Trophoblast cell (in vitro differentiated cells and primary cell): Measurements from ENCODE around the gene SPON2.

ENCODE experiments used
- DNase-seq, 2 donors: peaks; one replicate each; pipeline ENCODE4 v3.0.0-alpha.2; 2016
- H2AFZ ChIP-seq: 2 replicates; pipeline ENCODE4 v1.6.1; 2013; ENCODE audit warnings: low read length, moderate library complexity, mild to moderate bottlenecking; ENCODE audit not compliant: insufficient read depth, poor library complexity
- H2AK5ac ChIP-seq: 2 replicates; pipeline ENCODE4 v1.6.1; 2013; ENCODE audit warnings: mild to moderate bottlenecking, low read length
- H2BK120ac ChIP-seq: 2 replicates; pipeline ENCODE4 v1.6.1; 2013; ENCODE audit warnings: low read length, mild to moderate bottlenecking, moderate library complexity; ENCODE audit not compliant: insufficient read depth, poor library complexity
- H2BK12ac ChIP-seq: 2 replicates; pipeline ENCODE4 v1.6.1; 2013; ENCODE audit warnings: mild to moderate bottlenecking, low read length, moderate library complexity
- H2BK5ac ChIP-seq: 2 replicates; pipeline ENCODE4 v1.6.1; 2013; ENCODE audit warnings: low read length, low read depth, moderate library complexity, mild to moderate bottlenecking; ENCODE audit not compliant: poor library complexity
- H3K14ac ChIP-seq: 2 replicates; pipeline ENCODE4 v1.6.1; 2013; ENCODE audit warnings: mild to moderate bottlenecking, low read length
- H3K18ac ChIP-seq: 2 replicates; pipeline ENCODE4 v1.6.1; 2013; ENCODE audit warnings: mild to moderate bottlenecking, low read length
- H3K23ac ChIP-seq: 2 replicates; pipeline ENCODE4 v1.6.1; 2013; ENCODE audit warnings: low read length
- H3K27ac ChIP-seq: 2 replicates; pipeline ENCODE4 v1.5.1; 2013; ENCODE audit warnings: low read depth, mild to moderate bottlenecking, inconsistent platforms, low read length, moderate library complexity
- H3K27me3 ChIP-seq: 2 replicates; pipeline ENCODE4 v1.6.1; 2013; ENCODE audit warnings: inconsistent platforms, mild to moderate bottlenecking, low read length, moderate library complexity; ENCODE audit not compliant: insufficient read depth
- H3K36me3 ChIP-seq, 2 experiments: 1 replicate in 1 of 2; 2 replicates in 1 of 2; pipeline ENCODE4 v1.6.1; 2013; ENCODE audit warnings: low read length in 2 of 2, mild to moderate bottlenecking in 2 of 2, moderate library complexity in 1 of 2; ENCODE audit not compliant: insufficient read depth in 2 of 2, control insufficient read depth in 1 of 2
- H3K4ac ChIP-seq: 2 replicates; pipeline ENCODE4 v1.6.1; 2013; ENCODE audit warnings: low read depth, mild to moderate bottlenecking, low read length, moderate library complexity
- H3K4me1 ChIP-seq, 2 experiments: 1 replicate in 1 of 2; 2 replicates in 1 of 2; pipeline ENCODE4 v1.6.1; 2013; ENCODE audit warnings: low read length in 2 of 2, mild to moderate bottlenecking in 2 of 2, moderate library complexity in 1 of 2; ENCODE audit not compliant: insufficient read depth in 2 of 2, control insufficient read depth in 1 of 2
- H3K4me2 ChIP-seq: 2 replicates; pipeline ENCODE4 v1.6.1; 2013; ENCODE audit warnings: inconsistent platforms, mild to moderate bottlenecking, low read length, moderate library complexity
- H3K4me3 ChIP-seq: 2 replicates; pipeline ENCODE4 v1.5.1; 2013; ENCODE audit warnings: mild to moderate bottlenecking, low read depth, low read length, inconsistent platforms
- H3K79me1 ChIP-seq: one replicate; pipeline ENCODE4 v1.6.1; 2013; ENCODE audit warnings: low read length
- H3K79me2 ChIP-seq: 2 replicates; pipeline ENCODE4 v1.6.1; 2013; ENCODE audit warnings: low read length, mild to moderate bottlenecking; ENCODE audit not compliant: control insufficient read depth, insufficient read depth, poor library complexity
- H3K9ac ChIP-seq: 2 replicates; pipeline ENCODE4 v1.6.1; 2013; ENCODE audit warnings: mild to moderate bottlenecking, low read length
- H3K9me3 ChIP-seq: 2 replicates; pipeline ENCODE4 v1.6.1; 2013; ENCODE audit warnings: low read depth, mild to moderate bottlenecking, control low read depth, inconsistent platforms, low read length; ENCODE audit not compliant: insufficient read depth
- H4K12ac ChIP-seq: 2 replicates; pipeline ENCODE4 v1.6.1; 2013; ENCODE audit warnings: low read depth, mild to moderate bottlenecking, low read length, moderate library complexity
- H4K8ac ChIP-seq: 2 replicates; pipeline ENCODE4 v1.6.1; 2013; ENCODE audit warnings: low read depth, mild to moderate bottlenecking, low read length, moderate library complexity
- H4K91ac ChIP-seq: one replicate; pipeline ENCODE4 v1.6.1; 2013; ENCODE audit warnings: low read depth, mild to moderate bottlenecking, low read length, moderate library complexity
- WGBS: extraction: QIAGEN DNeasy Blood & Tissue Kit; methylation state at CpG from one replicate; pipeline ENCODE4 v1.1.7; 2013; ENCODE audit warnings: missing lambda C conversion rate; ENCODE audit not compliant: insufficient read length, insufficient coverage; ENCODE audit errors: extremely low coverage; 5-methylcytosine and 5-hydroxymethylcytosine counted together

The SPON2 gene

GRCh38 chr4:1176398-1177273, 4.3 kb upstream of the SPON2 start:
- Histone ChIP-seq H3K4ac (no peak overlapping the region), H2AFZ (no peak overlapping the region), H3K23ac (no peak overlapping the region), H3K4me1 (peaks cover 15 to 17% of the 10 kb centered on the region in 2 experiments), H3K79me2 (no peaks in the 10 kb centered on the region), H4K91ac (no peak overlapping the region), H3K79me1 (no peaks in the 10 kb centered on the region), H4K8ac (no peak overlapping the region), H2BK5ac (no peak overlapping the region), H3K14ac (no peak overlapping the region), H3K4me3 (no peak overlapping the region), H3K27me3 (peaks cover 10% of the 10 kb centered on the region), H2BK12ac (no peak overlapping the region), H3K18ac (no peak overlapping the region), H3K27ac (no peak overlapping the region), H3K9me3 (peaks cover 6% of the 10 kb centered on the region), H2BK120ac (no peak overlapping the region), H4K12ac (no peak overlapping the region), H2AK5ac (no peak overlapping the region), H3K36me3 (no peaks in the 10 kb centered on the region), H3K9ac (no peak overlapping the region), H3K4me2 (no peak overlapping the region)
- no peak for DNase-seq
- no CpG with 5 or more reads among the region's 1 CpG for WGBS

DNA sequence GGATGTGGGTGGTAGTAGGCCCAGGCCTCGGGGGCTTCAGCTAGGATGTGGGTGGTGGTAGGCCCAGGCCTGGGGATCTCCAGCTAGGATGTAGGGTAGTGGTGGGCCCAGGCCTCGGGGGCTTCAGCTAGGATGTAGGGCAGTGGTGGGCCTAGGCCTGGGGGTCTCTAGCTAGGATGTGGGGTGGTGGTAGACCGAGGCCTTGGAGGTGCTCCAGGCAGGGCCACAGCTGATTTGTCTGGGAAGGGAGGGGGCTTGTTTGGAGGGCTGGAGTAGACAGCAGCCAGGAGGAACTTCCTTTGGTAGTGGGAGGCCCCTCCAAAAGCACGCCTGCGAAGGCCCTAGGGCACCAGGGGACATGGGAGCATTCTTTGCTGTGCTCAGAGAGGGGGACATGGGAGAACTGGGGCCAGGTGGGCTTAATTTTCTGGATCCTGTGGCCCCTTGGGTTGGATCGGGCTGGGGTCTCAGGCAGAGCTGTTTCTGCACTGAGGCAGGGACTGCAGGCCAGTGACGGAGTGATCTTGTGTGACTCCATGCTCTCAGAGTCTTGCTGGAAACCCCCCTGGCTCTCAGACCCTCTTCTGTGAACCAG, 3.3 kb upstream of the SPON2 start:
- Histone ChIP-seq H3K27ac (no peak overlapping the region), H4K91ac (no peak overlapping the region), H3K4me1 (peaks cover 17 to 20% of the 10 kb centered on the region in 2 experiments), H3K4me2 (no peak overlapping the region), H2BK12ac (no peak overlapping the region), H3K79me2 (no peaks in the 10 kb centered on the region), H3K27me3 (peaks cover 19% of the 10 kb centered on the region), H2AK5ac (no peak overlapping the region), H3K79me1 (no peaks in the 10 kb centered on the region), H2BK120ac (no peak overlapping the region), H3K23ac (no peak overlapping the region), H3K9ac (no peak overlapping the region), H4K12ac (no peak overlapping the region), H3K4ac (no peak overlapping the region), H3K14ac (no peak overlapping the region), H2AFZ (no peak overlapping the region), H3K18ac (no peak overlapping the region), H3K9me3 (peaks cover 7% of the 10 kb centered on the region), H4K8ac (no peak overlapping the region), H3K4me3 (no peak overlapping the region), H2BK5ac (no peak overlapping the region), H3K36me3 (no peaks in the 10 kb centered on the region)
- no CpG with 5 or more reads among the region's 7 CpGs for WGBS
- no peak for DNase-seq

GRCh38 chr4:1174941-1175634, 2.7 kb upstream of the SPON2 start:
- Histone ChIP-seq H3K18ac (no peak overlapping the region), H2AFZ (no peak overlapping the region), H2AK5ac (no peak overlapping the region), H3K9me3 (peaks cover 10% of the 10 kb centered on the region), H3K79me1 (no peaks in the 10 kb centered on the region), H2BK5ac (no peak overlapping the region), H4K12ac (no peak overlapping the region), H3K79me2 (no peaks in the 10 kb centered on the region), H3K36me3 (no peaks in the 10 kb centered on the region), H3K23ac (no peak overlapping the region), H3K14ac (no peak overlapping the region), H3K4ac (no peak overlapping the region), H3K4me2 (no peak overlapping the region), H4K91ac (no peak overlapping the region), H3K9ac (no peak overlapping the region), H3K27ac (no peak overlapping the region), H3K4me3 (no peak overlapping the region), H3K27me3 (peaks cover 25% of the 10 kb centered on the region), H2BK120ac (no peak overlapping the region), H3K4me1 (peaks cover 17 to 20% of the 10 kb centered on the region in 2 experiments), H4K8ac (no peak overlapping the region), H2BK12ac (no peak overlapping the region)
- no peak for DNase-seq
- WGBS: no CpG with 5 or more reads among the region's 20 CpGs

DNA sequence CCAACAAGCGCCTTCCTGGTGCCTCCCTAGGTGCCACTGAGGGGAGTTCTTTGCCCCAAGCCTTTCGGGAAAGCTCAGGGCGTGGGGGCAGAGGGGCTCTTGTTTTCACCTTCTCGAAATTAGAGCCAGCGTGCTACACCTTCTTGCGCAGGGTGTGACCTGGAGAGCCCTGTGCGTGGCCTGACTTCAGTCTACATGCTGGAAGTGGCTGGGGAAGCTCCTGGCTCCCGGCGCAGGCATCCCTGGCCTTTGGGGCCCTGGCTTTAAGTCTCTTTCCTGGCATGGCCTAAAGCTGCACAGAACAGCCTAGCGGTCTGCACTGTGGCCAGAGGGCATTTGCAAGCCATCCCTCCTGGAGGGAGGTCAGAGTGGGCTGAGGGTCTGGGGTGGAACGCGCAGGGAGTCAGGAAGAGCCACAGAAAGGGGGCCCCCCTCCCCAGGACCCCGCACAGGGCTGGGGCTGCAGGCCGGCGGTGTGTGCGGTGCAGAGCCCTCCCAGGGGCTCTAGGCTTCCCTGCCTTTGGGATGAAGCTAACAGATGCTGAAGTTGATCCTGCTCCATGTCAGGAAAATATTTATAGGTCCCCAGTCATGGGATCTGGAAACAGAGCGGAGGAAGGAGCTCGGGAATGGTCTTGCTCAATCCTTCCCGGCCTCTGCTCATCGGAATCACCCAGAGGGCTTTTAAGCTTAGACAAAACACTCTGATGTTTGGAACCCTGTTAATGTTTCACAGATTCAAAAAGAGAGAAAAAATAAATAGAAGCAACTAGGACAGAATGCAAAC, 781 bp upstream of the SPON2 start:
- Histone ChIP-seq H3K4me1 (peaks cover 17 to 20% of the 10 kb centered on the region in 2 experiments), H3K9ac (no peak overlapping the region)
- WGBS: no CpG with 5 or more reads among the region's 20 CpGs

More for the DNA sequence above, 781 bp upstream of the SPON2 start:
- Histone ChIP-seq H2BK120ac (no peak overlapping the region), H3K14ac (no peak overlapping the region), H3K79me1 (no peaks in the 10 kb centered on the region), H3K79me2 (no peaks in the 10 kb centered on the region), H4K91ac (no peak overlapping the region), H3K4me2 (no peak overlapping the region), H4K12ac (no peak overlapping the region), H2AFZ (no peak overlapping the region), H4K8ac (no peak overlapping the region), H2AK5ac (no peak overlapping the region), H2BK12ac (no peak overlapping the region), H3K27me3 (peaks cover 42% of the 10 kb centered on the region), H3K23ac (no peak overlapping the region), H3K18ac (no peak overlapping the region), H3K9me3 (peaks cover 8% of the 10 kb centered on the region), H3K4me3 (peak overlapping the region; percentile 3), H2BK5ac (no peak overlapping the region), H3K4ac (no peak overlapping the region), H3K27ac (no peak overlapping the region), H3K36me3 (no peaks in the 10 kb centered on the region)
- DNase-seq: peak in 1 of 2 donors; percentile 21
